BLaER1 (cell line): ENCODE results near the gene MYO3B.

Source experiments
- H3K27ac ChIP-seq: shearing (Covaris generic); formaldehyde crosslinking; 2 replicates; pipeline ENCODE4 v1.8.1; 2022
- H3K27me3 ChIP-seq: shearing (Covaris generic); formaldehyde crosslinking; 2 replicates; pipeline ENCODE4 v1.8.1; 2022
- H3K36me3 ChIP-seq: shearing (Covaris generic); formaldehyde crosslinking; 2 replicates; pipeline ENCODE4 v1.8.1; 2022
- H3K4me1 ChIP-seq: shearing (Covaris generic); formaldehyde crosslinking; 2 replicates; pipeline ENCODE4 v1.8.1; 2022
- H3K4me2 ChIP-seq: shearing (Covaris generic); formaldehyde crosslinking; 2 replicates; pipeline ENCODE4 v1.8.1; 2022
- H3K4me3 ChIP-seq: shearing (Covaris generic); formaldehyde crosslinking; 2 replicates; pipeline ENCODE4 v1.8.1; 2022
- H3K9ac ChIP-seq: shearing (Covaris generic); formaldehyde crosslinking; 2 replicates; pipeline ENCODE4 v1.8.1; 2022
- H3K9me3 ChIP-seq: shearing (Covaris generic); formaldehyde crosslinking; 2 replicates; pipeline ENCODE4 v1.8.1; 2022
- H4K20me1 ChIP-seq: shearing (Covaris generic); formaldehyde crosslinking; 2 replicates; pipeline ENCODE4 v1.8.1; 2022
- Cebpa-rat ChIP-seq: shearing (Covaris generic); IDR thresholded peaks from 2 replicates; pipeline ENCODE4 v1.8.1; 2022

The MYO3B gene

DNA sequence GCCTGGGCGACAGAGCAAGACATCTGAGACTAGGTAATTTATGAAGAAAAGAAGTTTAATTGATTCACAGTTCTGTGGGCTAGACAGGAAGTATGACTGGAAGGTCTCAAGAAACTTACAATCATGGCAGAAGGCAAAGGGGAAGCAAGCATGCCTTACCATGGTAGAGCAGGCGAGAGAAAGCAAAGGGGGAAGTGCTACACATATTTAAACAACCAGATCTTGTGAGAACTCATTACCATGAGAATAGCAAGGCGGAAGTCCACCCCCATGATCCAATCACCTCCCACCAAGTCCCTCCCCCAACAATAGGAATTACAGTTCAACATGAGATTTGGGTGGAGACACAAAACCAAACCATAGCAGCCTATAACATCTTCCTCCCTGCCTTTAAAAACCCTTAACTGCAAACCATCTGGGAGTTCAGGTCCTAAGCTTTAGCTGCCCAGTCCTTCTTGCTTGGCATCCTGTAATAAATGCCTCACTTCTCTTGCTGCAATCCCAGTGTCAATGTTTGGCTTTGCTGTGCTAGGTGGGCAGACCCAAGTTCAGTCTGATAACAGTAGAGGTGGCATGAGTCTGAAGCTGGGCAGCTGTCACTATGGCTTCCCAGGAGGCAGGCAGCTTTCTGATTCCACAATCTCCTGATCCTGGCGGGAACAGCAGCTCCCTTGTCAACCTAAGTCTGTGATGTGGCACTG lies 526.0 kb downstream of the MYO3B start:
- peaks cover 4% of the 10 kb centered on the region for H3K27me3 ChIP-seq
- H3K9me3 ChIP-seq: peaks cover 11% of the 10 kb centered on the region
- no peaks in the 10 kb centered on the region for H4K20me1 ChIP-seq
- H3K4me2 ChIP-seq: no peak overlapping the region
- no peaks in the 10 kb centered on the region for H3K4me1 ChIP-seq
- no peak overlapping the region for H3K27ac ChIP-seq
- no peaks in the 10 kb centered on the region for H3K36me3 ChIP-seq
- no peak overlapping the region for H3K4me3 ChIP-seq
- H3K9ac ChIP-seq: no peak overlapping the region
- TF ChIP-seq Cebpa-rat: no peak
